Breast epithelium (tissue), 3 donors: ENCODE data around the gene UBTD1.

Experiments used
- POLR2AphosphoS5 ChIP-seq, 3 donors: sonication (generic); formaldehyde crosslinking; IDR thresholded peaks; one replicate each; pipeline ENCODE4 v1.6.1; 2017; ENCODE audit warnings: antibody characterized with exemption in 3 of 3
- TF ChIP-seq, protein P1 (sequence below), 3 donors: fragments of 450-650 bp; IDR thresholded peaks; one replicate each; pipeline ENCODE4 v1.5.1; 2016 to 2017; ENCODE audit warnings: antibody characterized with exemption in 3 of 3, mild to moderate bottlenecking in 3 of 3, moderate library complexity in 3 of 3

DNA sequence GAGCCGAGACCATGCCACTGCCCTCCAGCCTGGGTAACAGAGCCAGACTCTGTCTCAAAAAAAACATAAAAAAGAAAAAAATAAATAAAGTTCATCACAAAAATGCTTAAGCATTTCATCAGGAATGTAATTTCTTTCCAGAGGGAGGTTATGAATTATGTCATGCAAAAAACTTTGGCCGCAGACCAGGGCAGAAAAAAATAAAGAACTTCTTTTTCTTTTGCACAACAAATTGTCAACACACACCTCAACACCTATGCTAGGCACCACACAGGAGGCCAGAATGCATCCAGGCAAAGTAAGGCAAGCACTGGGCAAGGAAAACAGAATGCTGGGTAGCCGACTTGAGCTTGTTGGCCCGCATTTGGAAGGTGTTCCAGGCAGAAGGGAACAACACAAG lies 94.7 kb downstream of the UBTD1 start:
- TF ChIP-seq, protein P1, sequence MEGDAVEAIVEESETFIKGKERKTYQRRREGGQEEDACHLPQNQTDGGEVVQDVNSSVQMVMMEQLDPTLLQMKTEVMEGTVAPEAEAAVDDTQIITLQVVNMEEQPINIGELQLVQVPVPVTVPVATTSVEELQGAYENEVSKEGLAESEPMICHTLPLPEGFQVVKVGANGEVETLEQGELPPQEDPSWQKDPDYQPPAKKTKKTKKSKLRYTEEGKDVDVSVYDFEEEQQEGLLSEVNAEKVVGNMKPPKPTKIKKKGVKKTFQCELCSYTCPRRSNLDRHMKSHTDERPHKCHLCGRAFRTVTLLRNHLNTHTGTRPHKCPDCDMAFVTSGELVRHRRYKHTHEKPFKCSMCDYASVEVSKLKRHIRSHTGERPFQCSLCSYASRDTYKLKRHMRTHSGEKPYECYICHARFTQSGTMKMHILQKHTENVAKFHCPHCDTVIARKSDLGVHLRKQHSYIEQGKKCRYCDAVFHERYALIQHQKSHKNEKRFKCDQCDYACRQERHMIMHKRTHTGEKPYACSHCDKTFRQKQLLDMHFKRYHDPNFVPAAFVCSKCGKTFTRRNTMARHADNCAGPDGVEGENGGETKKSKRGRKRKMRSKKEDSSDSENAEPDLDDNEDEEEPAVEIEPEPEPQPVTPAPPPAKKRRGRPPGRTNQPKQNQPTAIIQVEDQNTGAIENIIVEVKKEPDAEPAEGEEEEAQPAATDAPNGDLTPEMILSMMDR (IDR thresholded peaks at IDR 0.05) = no peak
- no peak for TF ChIP-seq POLR2AphosphoS5 (IDR thresholded peaks at IDR 0.05)
